Right kidney (tissue), 1 donor: ENCODE results near the gene ATP9B.

Experiments used
- DNase-seq: peaks from one replicate; pipeline ENCODE4 v3.0.0-alpha.2; 2016

Gene ATP9B

DNA sequence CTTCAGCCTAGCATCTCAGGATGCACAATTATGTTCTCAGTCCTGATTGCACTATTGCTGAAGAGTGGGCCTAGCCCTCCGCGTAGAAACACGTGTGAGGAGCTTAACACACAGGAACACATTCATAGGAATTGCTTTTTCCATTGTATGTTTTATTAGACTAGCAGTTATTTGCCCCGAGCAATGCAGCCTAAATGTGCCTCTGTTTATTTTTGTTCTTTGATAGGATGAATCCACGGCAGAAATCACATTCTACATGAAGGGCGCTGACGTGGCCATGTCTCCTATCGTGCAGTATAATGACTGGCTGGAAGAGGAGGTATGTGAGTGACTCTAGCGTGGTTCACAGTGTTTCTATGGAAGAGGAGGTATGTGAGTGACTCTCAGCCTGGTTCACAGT lies 260.6 kb downstream of the ATP9B start:
- DNase-seq: no peak

DNA sequence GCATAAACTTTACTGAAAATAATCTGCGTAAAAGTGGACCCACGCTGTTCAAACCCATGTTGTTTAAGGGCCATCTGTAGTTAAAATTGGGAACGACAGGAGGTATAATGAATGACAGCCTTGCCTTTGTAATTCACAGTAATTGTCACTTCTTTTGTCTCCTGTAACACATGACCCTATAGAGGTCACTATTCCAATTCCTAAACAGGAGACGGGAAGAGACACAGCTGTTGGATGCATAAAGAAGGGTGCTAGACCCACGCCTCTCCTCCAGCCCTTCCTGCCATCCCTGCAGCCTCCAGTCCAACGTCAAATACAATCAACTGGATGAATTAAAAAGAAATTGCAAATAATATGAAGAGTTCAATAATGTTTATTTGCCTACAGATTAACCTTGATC lies 263.5 kb downstream of the ATP9B start:
- no peak for DNase-seq

GRCh38 chr18:79333046-79333445 lies 263.9 kb downstream of the ATP9B start:
- DNase-seq: no peak

DNA sequence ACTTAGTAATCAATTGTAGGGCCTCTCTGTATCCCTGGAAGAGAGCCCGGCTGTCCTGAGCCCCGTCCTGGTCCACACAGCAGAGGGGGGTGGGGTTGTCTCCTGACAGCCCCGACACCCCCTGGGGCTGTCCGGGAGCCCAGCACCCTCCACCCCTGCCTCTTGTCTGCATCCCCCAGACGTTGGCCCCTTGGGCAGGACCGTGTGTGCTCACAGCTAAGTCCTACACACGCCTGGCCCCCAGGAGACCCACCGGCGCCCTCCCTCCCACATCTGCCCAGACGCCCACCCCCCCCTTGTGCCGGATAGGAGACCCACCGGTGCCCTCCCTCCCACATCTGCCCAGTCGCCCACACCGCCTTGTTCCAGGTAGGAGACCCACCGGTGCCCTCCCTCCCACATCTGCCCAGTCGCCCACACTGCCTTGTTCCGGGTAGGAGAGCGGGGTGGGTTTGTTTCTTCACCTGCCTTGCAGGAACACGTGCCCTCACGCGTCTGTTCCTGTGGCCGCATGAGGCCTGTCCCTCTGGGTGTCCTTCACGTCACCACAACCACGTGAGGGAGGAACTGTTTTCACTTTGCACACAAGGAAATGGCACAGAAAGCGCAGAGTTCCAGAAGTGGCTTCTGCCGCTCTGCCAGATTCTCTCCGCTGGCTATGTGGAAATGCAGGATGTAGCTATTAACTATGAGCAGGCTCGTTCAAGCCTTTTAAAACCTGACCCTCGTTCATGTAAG lies 265.5 kb downstream of the ATP9B start:
- DNase-seq: no peak

GRCh38 chr18:79335833-79336360 lies 266.7 kb downstream of the ATP9B start:
- DNase-seq: no peak

DNA sequence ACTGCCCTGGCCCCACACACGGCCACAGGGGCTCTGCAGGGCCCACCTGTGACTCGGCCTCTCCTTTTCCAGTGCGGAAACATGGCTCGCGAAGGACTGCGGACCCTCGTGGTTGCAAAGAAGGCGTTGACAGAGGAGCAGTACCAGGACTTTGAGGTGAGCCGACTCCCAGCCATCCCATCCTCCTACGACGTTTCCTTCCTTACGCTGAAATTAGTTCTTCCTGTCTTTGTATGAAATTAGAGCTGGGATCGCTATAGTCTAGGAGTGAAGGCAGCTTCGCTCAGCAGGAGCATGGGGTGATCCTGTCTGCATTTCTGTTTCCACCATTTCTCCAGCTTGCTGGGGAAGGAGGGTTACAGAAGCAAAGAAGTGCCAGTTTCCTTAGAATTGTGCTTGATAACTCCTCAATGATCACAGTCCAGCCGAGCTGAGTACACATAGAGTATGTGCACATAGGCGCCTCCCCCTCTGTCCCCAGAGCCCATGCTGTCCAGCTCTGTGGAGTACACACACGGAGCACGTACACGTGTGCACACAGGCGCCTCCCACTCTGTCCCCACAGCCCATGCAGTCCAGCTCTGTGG lies 267.5 kb downstream of the ATP9B start:
- DNase-seq: no peak

DNA sequence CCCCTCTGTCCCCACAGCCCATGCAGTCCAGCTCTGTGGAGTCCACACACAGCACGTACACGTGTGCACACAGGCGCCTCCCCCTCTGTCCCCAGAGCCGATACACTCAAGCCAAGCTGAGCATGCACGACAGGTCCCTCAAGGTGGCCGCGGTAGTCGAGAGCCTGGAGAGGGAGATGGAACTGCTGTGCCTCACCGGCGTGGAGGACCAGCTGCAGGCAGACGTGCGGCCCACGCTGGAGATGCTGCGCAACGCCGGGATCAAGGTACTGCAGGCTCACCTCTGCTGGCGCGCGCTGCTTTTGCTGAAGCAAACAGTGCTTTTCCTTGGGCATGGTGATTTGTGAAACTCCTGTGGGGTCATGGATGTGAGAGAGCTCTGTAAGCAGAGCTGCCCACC lies 268.0 kb downstream of the ATP9B start:
- no peak for DNase-seq

GRCh38 chr18:79337620-79338019 lies 268.4 kb downstream of the ATP9B start:
- no peak for DNase-seq

DNA sequence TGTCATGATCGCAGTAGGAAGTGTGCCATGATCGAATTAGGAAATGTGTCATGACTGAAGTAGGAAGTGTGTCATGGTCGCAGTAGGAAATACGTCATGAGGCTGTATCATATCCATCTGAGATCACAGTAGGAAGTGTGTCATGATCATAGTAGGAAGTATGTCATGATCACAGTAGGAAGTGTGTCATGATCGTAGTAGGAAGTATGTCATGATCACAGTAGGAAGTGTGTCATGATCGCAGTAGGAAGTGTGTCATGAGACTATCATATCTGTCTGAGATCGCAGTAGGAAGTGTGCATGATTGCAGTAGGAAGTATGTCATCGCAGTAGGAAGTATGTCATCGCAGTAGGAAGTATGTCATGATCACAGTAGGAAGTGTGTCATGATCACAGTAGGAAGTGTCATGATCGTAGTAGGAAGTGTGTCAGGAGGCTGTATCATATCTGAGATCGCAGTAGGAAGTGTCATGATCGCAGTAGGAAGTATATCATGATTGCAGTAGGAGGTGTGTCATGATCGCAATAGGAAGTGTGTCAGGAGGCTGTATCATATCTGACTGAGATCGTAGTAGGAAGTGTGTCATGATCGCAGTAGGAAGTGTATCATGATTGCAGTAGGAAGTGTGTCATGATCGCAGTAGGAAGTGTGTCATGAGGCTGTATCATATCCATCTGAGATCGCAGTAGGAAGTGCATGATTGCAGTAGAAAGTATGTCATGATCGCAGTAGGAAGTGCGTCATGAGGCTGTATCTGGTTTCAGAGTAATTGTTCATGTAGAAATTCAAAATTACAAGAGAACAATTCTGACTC lies 270.1 kb downstream of the ATP9B start:
- DNase-seq: no peak

- no peak for DNase-seq
Observed at GRCh38 chr18:79343567-79344207, 274.5 kb downstream of the ATP9B start.

- no peak for DNase-seq
Observed at GRCh38 chr18:79344208-79344581, 275.0 kb downstream of the ATP9B start.

DNA sequence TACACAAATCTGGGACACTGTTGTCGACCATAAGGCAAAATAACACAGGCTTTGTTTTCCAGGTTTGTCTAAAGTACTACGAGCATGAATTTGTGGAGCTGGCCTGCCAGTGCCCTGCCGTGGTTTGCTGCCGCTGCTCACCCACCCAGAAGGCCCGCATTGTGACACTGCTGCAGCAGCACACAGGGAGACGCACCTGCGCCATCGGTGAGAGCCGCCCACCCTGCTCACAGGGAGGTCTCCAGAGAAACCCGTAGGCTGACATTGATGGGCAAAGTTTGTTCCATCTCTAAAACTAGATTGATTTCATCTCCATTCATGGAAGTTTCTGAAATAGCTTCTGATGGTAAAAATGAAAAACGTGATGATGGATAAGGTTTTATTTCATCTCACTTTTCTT lies 276.2 kb downstream of the ATP9B start:
- DNase-seq: no peak

GRCh38 chr18:79345981-79346380 lies 276.8 kb downstream of the ATP9B start:
- no peak for DNase-seq

DNA sequence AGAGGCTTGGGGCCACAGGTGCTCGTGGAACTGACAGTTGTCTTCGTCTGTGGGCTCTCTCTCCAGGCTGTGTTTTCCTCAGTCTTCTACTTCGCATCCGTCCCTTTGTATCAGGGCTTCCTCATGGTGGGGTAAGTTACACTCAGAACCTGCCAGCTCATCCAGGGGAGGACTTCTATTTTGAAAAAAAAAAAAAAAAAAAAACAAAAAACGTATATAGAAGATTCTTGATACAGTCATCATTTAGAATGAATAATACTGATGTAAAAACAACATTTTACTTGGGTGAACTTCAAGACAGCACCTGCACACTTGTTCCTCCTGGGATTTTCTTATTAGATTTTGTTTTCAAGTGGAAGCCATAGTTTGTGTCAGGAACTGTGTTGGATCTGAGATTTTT lies 278.9 kb downstream of the ATP9B start:
- DNase-seq: no peak

DNA sequence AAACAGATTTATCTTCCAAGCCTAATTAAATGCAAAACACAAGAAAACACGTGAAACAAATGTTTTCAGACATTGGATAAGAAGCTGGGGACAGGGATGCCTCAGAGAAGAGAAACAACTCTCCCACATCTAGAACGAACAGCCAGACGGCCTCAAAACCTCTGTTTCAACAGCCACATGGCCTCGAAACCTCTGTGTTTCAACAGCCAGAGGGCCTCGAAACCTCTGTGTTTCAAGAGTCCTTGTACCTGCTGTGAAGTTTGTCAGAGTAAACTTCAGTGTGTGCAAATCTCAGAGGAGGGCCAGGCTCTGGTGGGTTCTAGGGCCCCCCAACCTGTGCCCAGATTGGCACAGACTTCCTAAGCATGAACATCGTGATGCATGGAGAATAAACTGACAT lies 283.2 kb downstream of the ATP9B start:
- no peak for DNase-seq

DNA sequence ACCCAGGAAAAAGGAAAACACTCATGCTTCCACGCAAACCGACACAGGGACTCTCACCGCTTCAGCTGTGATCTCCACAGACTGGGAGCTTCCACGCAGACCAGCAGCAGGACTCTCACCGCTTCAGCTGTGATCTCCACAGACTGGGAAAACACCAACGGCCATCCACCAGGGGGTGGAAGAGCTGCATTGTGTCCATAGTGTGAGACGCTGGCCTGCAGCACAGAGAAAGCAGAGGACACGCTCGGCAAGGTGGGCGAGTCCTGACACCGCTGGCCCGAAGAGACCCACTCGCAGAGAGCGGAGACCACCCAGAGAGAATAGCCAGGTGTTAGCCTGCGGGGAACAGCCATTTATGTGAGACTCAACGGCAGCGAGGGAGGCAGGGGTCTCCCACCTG lies 284.1 kb downstream of the ATP9B start:
- no peak for DNase-seq

DNA sequence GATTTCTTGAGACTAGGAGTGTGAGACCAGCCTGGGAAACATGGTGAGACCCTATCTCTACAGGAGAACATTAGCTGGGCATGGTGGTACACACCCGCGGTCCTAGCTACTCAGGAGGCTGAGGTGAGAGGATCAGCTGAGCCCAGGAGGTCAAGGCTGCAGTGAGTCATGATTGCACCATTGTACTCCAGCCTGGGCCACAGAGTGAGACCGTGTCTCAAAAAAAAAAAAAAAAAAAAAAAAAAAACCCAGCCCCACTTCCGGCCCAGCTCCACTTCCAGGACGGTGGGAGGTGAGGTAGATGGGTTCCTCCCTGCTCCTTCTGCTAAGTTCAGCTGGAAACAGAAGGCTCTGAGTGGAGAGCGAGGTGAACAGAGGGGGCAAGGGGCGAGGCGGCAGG lies 285.2 kb downstream of the ATP9B start:
- DNase-seq: no peak

GRCh38 chr18:79355433-79356335 lies 286.5 kb downstream of the ATP9B start:
- DNase-seq: no peak

- DNase-seq: no peak
Observed at GRCh38 chr18:79356435-79356834, 287.2 kb downstream of the ATP9B start.

DNA sequence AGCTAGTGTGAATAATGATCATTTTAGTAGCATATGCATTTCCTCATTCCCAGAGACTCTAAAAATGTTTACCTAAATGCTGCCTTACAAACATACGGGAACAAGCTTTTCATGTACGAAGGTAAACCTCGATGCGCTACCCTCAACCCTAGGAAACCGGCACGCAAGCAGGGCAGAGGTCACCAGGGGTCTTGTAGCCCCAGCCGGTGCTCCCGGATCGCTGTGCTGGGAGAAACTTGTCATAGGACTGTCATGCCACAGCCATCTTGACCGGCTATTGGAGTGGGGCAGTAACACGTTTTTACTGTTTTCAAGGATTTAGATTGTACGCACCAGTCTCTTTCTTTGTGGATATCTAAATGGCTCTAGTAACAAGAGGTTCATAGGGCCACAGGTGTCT lies 291.7 kb downstream of the ATP9B start:
- DNase-seq: no peak

DNA sequence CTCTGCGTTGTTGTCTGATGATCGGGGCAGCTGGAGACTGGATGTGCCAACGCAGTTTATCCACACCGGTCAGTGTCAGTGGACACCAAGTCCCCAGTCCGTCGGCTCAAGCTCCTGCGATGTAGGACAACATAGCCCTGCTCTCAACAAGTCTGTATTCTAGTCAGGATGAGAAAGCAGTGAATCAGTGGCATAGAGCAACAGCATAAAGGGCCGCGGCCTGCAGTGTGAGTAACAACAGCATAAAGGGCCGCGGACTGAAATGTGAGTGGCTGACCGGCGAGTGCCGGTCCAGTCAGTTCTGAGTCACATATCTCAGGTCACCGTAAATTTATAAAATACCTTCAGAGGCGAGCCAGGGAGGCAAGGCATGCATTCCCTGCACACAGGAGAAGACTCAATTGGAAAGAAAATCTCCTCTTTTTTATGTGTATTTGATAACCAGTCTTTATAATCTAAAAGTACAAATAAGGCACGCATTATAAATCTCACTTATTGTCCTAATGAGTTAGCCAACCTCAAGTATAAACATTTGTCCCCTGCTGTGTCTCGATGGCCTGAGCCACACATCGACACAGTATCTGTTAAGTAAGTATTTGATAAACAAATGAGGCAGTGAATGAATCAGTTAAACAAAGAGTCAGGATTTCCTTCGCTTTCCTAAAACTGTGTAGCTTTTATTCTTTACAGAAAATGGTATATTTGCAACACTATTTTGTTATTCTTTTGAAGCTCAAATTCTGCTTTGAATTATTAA lies 292.8 kb downstream of the ATP9B start:
- DNase-seq: no peak
